Body of pancreas (tissue), 4 donors: Measurements from ENCODE around the gene HLA-C.
"Not testable (repeated sequence)": the region's sequence is repeated elsewhere in the genome, so short reads cannot be mapped to it uniquely, and the experiment has no call there.

Experiments used
- POLR2A ChIP-seq, 3 donors: fragments of 450-650 bp; IDR thresholded peaks; one replicate each; pipeline ENCODE4 v1.6.1; 2016; ENCODE audit warnings: antibody characterized with exemption in 3 of 3, mild to moderate bottlenecking in 2 of 3
- TF ChIP-seq, protein P1 (sequence below), 7 experiments: fragments of 450-650 bp in 4 of 7; fragments of 200-600 bp in 3 of 7; sonication (generic) in 3 of 7; IDR thresholded peaks; one replicate each; pipeline ENCODE4 v1.5.1; 2016 to 2019; ENCODE audit warnings: antibody characterized with exemption in 7 of 7

DNA sequence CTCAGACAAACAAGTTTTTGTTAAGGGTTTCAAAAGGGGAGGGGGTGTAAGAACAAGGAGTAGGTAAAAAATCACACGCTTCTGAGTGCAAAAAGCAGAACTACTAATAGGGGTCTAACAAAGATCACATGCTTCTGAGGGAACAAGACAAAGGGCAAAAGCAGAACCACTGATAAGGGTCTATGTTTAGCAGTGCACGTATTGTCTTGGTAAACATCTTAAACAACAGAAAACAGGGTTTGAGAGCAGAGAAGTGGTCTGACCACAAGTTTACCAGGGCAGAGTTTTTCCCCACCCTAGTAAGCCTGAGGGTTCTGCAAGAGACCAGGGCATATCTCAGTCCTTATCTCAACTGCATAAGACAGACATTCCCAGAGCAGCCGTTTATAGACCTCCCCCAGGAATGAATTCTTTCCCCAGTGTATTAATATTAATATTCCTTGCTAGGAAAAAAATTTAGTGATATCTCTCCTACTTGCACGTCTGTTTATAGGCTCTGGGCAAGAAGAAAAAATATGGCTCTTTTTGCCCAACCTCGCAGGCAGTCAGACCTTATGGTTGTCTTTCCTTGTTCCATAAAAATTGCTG is 8.5 kb downstream of the HLA-C start:
- not testable (repeated sequence) for TF ChIP-seq POLR2A (IDR thresholded peaks at IDR 0.05)
- TF ChIP-seq, protein P1, sequence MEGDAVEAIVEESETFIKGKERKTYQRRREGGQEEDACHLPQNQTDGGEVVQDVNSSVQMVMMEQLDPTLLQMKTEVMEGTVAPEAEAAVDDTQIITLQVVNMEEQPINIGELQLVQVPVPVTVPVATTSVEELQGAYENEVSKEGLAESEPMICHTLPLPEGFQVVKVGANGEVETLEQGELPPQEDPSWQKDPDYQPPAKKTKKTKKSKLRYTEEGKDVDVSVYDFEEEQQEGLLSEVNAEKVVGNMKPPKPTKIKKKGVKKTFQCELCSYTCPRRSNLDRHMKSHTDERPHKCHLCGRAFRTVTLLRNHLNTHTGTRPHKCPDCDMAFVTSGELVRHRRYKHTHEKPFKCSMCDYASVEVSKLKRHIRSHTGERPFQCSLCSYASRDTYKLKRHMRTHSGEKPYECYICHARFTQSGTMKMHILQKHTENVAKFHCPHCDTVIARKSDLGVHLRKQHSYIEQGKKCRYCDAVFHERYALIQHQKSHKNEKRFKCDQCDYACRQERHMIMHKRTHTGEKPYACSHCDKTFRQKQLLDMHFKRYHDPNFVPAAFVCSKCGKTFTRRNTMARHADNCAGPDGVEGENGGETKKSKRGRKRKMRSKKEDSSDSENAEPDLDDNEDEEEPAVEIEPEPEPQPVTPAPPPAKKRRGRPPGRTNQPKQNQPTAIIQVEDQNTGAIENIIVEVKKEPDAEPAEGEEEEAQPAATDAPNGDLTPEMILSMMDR (IDR thresholded peaks at IDR 0.05), result not testable (repeated sequence)
